Tibial artery (tissue), 4 donors: Measurements from ENCODE around the gene OLFML2A.

Experiments used
- DNase-seq, 2 donors: peaks; one replicate each; pipeline ENCODE4 v3.0.0-alpha.2; 2019
- H3K27ac ChIP-seq, 2 donors: fragments of 200-600 bp; sonication (generic) in 1 of 2; 1 replicate in 1 of 2; 2 replicates in 1 of 2; pipeline ENCODE4 v1.5.1; 2018 to 2019; ENCODE audit warnings: mild to moderate bottlenecking in 1 of 2
- H3K27me3 ChIP-seq, 2 donors: fragments of 200-600 bp; sonication (generic) in 1 of 2; one replicate each; pipeline versions ENCODE4 v1.5.1 to v1.6.0; 2016 to 2019
- H3K36me3 ChIP-seq, 3 donors: fragments of 200-600 bp; sonication (generic) in 2 of 3; one replicate each; pipeline ENCODE4 v1.5.1; 2016 to 2019; ENCODE audit warnings: mild to moderate bottlenecking in 2 of 3
- H3K4me1 ChIP-seq, 4 donors: fragments of 200-600 bp; sonication (generic) in 2 of 4; 1 replicate in 3 of 4; 2 replicates in 1 of 4; pipeline ENCODE4 v1.5.1; 2016 to 2019
- H3K4me3 ChIP-seq, 2 donors: fragments of 200-600 bp; sonication (generic) in 1 of 2; 1 replicate in 1 of 2; 2 replicates in 1 of 2; pipeline ENCODE4 v1.5.1; 2018 to 2019; ENCODE audit warnings: mild to moderate bottlenecking in 2 of 2
- H3K9me3 ChIP-seq, 3 donors: fragments of 200-600 bp; sonication (generic) in 1 of 3; one replicate each; pipeline ENCODE4 v1.5.1; 2016 to 2019
- CTCF ChIP-seq, 2 experiments: fragments of 200-600 bp in 1 of 2; fragments of 450-650 bp in 1 of 2; IDR thresholded peaks; one replicate each; pipeline ENCODE4 v1.5.1; 2017 to 2019; ENCODE audit warnings: antibody characterized with exemption in 2 of 2, mild to moderate bottlenecking in 1 of 2, moderate library complexity in 1 of 2
- intact Hi-C: fragments of 100-400 bp; cut with DNase I; formaldehyde crosslinking; loops from one replicate; pipeline ENCODE4 v1.15.0; 2023; ENCODE audit warnings: low total_unique reads

Gene OLFML2A

GRCh38 chr9:124792257-124793014, 15.5 kb downstream of the OLFML2A start:
- peaks cover 0 to 16% of the 10 kb centered on the region in 2 donors for H3K27me3 ChIP-seq
- H3K4me1 ChIP-seq, result peaks cover 0 to 1% (median 0%) of the 10 kb centered on the region in 4 donors
- no peaks in the 10 kb centered on the region for H3K36me3 ChIP-seq
- intact Hi-C loops, result no loop called here
- H3K27ac ChIP-seq, result no peak overlapping the region
- DNase-seq, result no peak
- H3K9me3 ChIP-seq, result no peaks in the 10 kb centered on the region
- no peak for TF ChIP-seq CTCF (IDR thresholded peaks at IDR 0.05)
- H3K4me3 ChIP-seq, result no peak overlapping the region

- peaks cover 0 to 16% of the 10 kb centered on the region in 2 donors for H3K27me3 ChIP-seq
- no peak for DNase-seq
- no peak overlapping the region for H3K27ac ChIP-seq
- no peaks in the 10 kb centered on the region for H3K36me3 ChIP-seq
- H3K4me3 ChIP-seq, result no peak overlapping the region
- intact Hi-C loops, result no loop called here
- H3K4me1 ChIP-seq, result peaks cover 0 to 8% (median 0%) of the 10 kb centered on the region in 4 donors
- H3K9me3 ChIP-seq, result no peaks in the 10 kb centered on the region
- no peak for TF ChIP-seq CTCF (IDR thresholded peaks at IDR 0.05)
Observed at GRCh38 chr9:124793015-124793541, 16.1 kb downstream of the OLFML2A start.

- peaks cover 0 to 12% (median 0%) of the 10 kb centered on the region in 4 donors for H3K4me1 ChIP-seq
Observed at GRCh38 chr9:124794902-124795491, 18.1 kb downstream of the OLFML2A start.

GRCh38 chr9:124795881-124796431, 19.0 kb downstream of the OLFML2A start:
- Histone ChIP-seq H3K4me1 (peaks cover 0 to 12% (median 0%) of the 10 kb centered on the region in 4 donors), H3K9me3 (no peaks in the 10 kb centered on the region), H3K27ac (no peak overlapping the region), H3K4me3 (no peak overlapping the region), H3K27me3 (peaks cover 0 to 26% of the 10 kb centered on the region in 2 donors), H3K36me3 (no peaks in the 10 kb centered on the region)
- intact Hi-C loops, result no loop called here
- DNase-seq, result no peak
- TF ChIP-seq CTCF (IDR thresholded peaks at IDR 0.05), result no peak

More at GRCh38 chr9:124794902-124795491, 18.1 kb downstream of the OLFML2A start:
- Histone ChIP-seq H3K27ac (no peak overlapping the region), H3K9me3 (no peaks in the 10 kb centered on the region), H3K4me3 (no peak overlapping the region), H3K27me3 (peaks cover 0 to 22% of the 10 kb centered on the region in 2 donors), H3K36me3 (no peaks in the 10 kb centered on the region)
- intact Hi-C loops, result no loop called here
- no peak for DNase-seq
- no peak for TF ChIP-seq CTCF (IDR thresholded peaks at IDR 0.05)

GRCh38 chr9:124797343-124798103, 20.6 kb downstream of the OLFML2A start:
- peaks cover 0 to 24% of the 10 kb centered on the region in 2 donors for H3K27me3 ChIP-seq
- H3K4me3 ChIP-seq, result no peak overlapping the region
- no peak overlapping the region for H3K27ac ChIP-seq
- no peak for DNase-seq
- no peaks in the 10 kb centered on the region for H3K9me3 ChIP-seq
- H3K4me1 ChIP-seq, result peaks cover 0 to 12% (median 0%) of the 10 kb centered on the region in 4 donors
- intact Hi-C loops, result no loop called here
- no peak for TF ChIP-seq CTCF (IDR thresholded peaks at IDR 0.05)
- H3K36me3 ChIP-seq, result no peaks in the 10 kb centered on the region
